Astrocyte (in vitro differentiated cells and primary cell): ENCODE measurements around the gene TGDS.

Experiments
- EZH2 ChIP-seq: IDR thresholded peaks from 2 replicates; pipeline ENCODE4 v1.6.1; 2012; ENCODE audit warnings: mild to moderate bottlenecking, low read length, inconsistent platforms; ENCODE audit not compliant: insufficient read depth
- TF ChIP-seq, protein P1 (sequence below): IDR thresholded peaks from 2 replicates; pipeline ENCODE4 v1.5.1; 2011; ENCODE audit warnings: low read depth, mild to moderate bottlenecking, inconsistent platforms, low read length, moderate library complexity; ENCODE audit not compliant: insufficient read depth

GRCh38 chr13:94602467-94602866 is 6.5 kb upstream of the TGDS start:
- TF ChIP-seq, protein P1, sequence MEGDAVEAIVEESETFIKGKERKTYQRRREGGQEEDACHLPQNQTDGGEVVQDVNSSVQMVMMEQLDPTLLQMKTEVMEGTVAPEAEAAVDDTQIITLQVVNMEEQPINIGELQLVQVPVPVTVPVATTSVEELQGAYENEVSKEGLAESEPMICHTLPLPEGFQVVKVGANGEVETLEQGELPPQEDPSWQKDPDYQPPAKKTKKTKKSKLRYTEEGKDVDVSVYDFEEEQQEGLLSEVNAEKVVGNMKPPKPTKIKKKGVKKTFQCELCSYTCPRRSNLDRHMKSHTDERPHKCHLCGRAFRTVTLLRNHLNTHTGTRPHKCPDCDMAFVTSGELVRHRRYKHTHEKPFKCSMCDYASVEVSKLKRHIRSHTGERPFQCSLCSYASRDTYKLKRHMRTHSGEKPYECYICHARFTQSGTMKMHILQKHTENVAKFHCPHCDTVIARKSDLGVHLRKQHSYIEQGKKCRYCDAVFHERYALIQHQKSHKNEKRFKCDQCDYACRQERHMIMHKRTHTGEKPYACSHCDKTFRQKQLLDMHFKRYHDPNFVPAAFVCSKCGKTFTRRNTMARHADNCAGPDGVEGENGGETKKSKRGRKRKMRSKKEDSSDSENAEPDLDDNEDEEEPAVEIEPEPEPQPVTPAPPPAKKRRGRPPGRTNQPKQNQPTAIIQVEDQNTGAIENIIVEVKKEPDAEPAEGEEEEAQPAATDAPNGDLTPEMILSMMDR, result no peak
- no peak for TF ChIP-seq EZH2
